Liver (tissue), 9 donors: ENCODE measurements around the gene UQCR11. TPM values are rescaled to one million over a fixed set of nuclear protein-coding genes. Genes with fewer than 3 reads are reported as not detected.

ENCODE experiments used
- DNase-seq: peaks from one replicate; pipeline ENCODE4 v3.0.0-alpha.2; 2017; ENCODE audit warnings: low spot score
- H3K27ac ChIP-seq, 2 donors: one replicate each; pipeline ENCODE4 v1.7.0; 2013; ENCODE audit warnings: inconsistent platforms in 2 of 2, low read length in 2 of 2, control low read depth in 1 of 2, low read depth in 1 of 2, mild to moderate bottlenecking in 1 of 2
- H3K27me3 ChIP-seq, 4 donors: one replicate each; pipeline versions ENCODE4 v1.6.1 to v1.7.0; 2013; ENCODE audit warnings: low read length in 3 of 4, inconsistent platforms in 1 of 4, mild to moderate bottlenecking in 1 of 4, moderate library complexity in 1 of 4; ENCODE audit not compliant: control insufficient read depth in 4 of 4, insufficient read depth in 4 of 4
- H3K36me3 ChIP-seq, 4 donors: one replicate each; pipeline versions ENCODE4 v1.6.1 to v1.7.0; 2013; ENCODE audit warnings: low read length in 3 of 4, mild to moderate bottlenecking in 3 of 4, low read depth in 1 of 4, moderate library complexity in 1 of 4; ENCODE audit not compliant: control insufficient read depth in 4 of 4, insufficient read depth in 3 of 4
- H3K4me1 ChIP-seq, 4 donors: one replicate each; pipeline versions ENCODE4 v1.6.1 to v1.7.0; 2013; ENCODE audit warnings: low read length in 3 of 4, mild to moderate bottlenecking in 3 of 4, moderate library complexity in 1 of 4; ENCODE audit not compliant: control insufficient read depth in 4 of 4, insufficient read depth in 4 of 4
- H3K4me3 ChIP-seq, 3 donors: one replicate each; pipeline versions ENCODE4 v1.6.1 to v1.7.0; 2013; ENCODE audit warnings: low read length in 3 of 3, control low read depth in 1 of 3, low read depth in 1 of 3, mild to moderate bottlenecking in 1 of 3
- H3K9ac ChIP-seq, 2 donors: one replicate each; pipeline ENCODE4 v1.7.0; 2013; ENCODE audit warnings: low read length in 2 of 2, mild to moderate bottlenecking in 2 of 2, moderate library complexity in 2 of 2, control low read depth in 1 of 2, low read depth in 1 of 2
- H3K9me3 ChIP-seq, 4 donors: one replicate each; pipeline versions ENCODE4 v1.6.1 to v1.7.0; 2013; ENCODE audit warnings: low read length in 3 of 4; ENCODE audit not compliant: control insufficient read depth in 4 of 4
- EGR1 ChIP-seq, 2 donors: IDR thresholded peaks; 2 replicates each; pipeline ENCODE4 v1.6.1; 2016 to 2018; ENCODE audit warnings: antibody characterized with exemption in 2 of 2, low read depth in 2 of 2
- FOXA1 ChIP-seq: IDR thresholded peaks from 2 replicates; pipeline ENCODE4 v1.6.1; 2016; ENCODE audit warnings: antibody characterized with exemption
- FOXA2 ChIP-seq: IDR thresholded peaks from 2 replicates; pipeline ENCODE4 v1.6.1; 2016; ENCODE audit warnings: antibody characterized with exemption
- GABPA ChIP-seq, 2 donors: IDR thresholded peaks in 1 of 2; conservative IDR thresholded peaks in 1 of 2; 2 replicates each; pipeline ENCODE4 v1.6.1; 2016; ENCODE audit warnings: antibody characterized with exemption in 2 of 2, mild to moderate bottlenecking in 1 of 2, moderate library complexity in 1 of 2
- HNF4G ChIP-seq: IDR thresholded peaks from 2 replicates; pipeline ENCODE4 v1.6.1; 2016; ENCODE audit warnings: antibody characterized with exemption
- JUND ChIP-seq, 2 donors: IDR thresholded peaks; 2 replicates each; pipeline ENCODE4 v1.6.1; 2016; ENCODE audit warnings: antibody characterized with exemption in 2 of 2
- NR2F2 ChIP-seq: IDR thresholded peaks from 2 replicates; pipeline ENCODE4 v1.6.1; 2016; ENCODE audit warnings: antibody characterized with exemption
- RXRA ChIP-seq, 2 donors: IDR thresholded peaks; 2 replicates each; pipeline ENCODE4 v1.6.1; 2017 to 2018; ENCODE audit warnings: antibody characterized with exemption in 2 of 2, mild to moderate bottlenecking in 1 of 2
- SP1 ChIP-seq: IDR thresholded peaks from 2 replicates; pipeline ENCODE4 v1.6.1; 2018; ENCODE audit warnings: antibody characterized with exemption, mild to moderate bottlenecking
- YY1 ChIP-seq: IDR thresholded peaks from 2 replicates; pipeline ENCODE4 v1.6.1; 2016; ENCODE audit warnings: antibody characterized with exemption, mild to moderate bottlenecking
- WGBS: extraction: QIAGEN DNeasy Blood & Tissue Kit; methylation state at CpG from one replicate; pipeline ENCODE4 v1.1.7; 2013; 5-methylcytosine and 5-hydroxymethylcytosine counted together
- polyA plus RNA-seq, 2 donors: library from polyadenylated mRNA; stranded (reverse) in 1 of 2; unstranded in 1 of 2; fragments of 200-250 nt in 1 of 2; fragments of >200 nt in 1 of 2; fragmentation: Nextera tagmentation in 1 of 2; extraction: Ambion mirVana in 1 of 2; gene quantifications; one replicate each; pipeline versions ENCODE4 v1.2.1 to v1.2.3, GENCODE V29; 2013 to 2015
- total RNA-seq, 2 donors: library from RNA; depleted of rRNA; stranded (reverse); fragments of >200 nt; gene quantifications; one replicate each; pipeline ENCODE4 v1.2.3, GENCODE V29; 2014
- TF ChIP-seq, protein P1 (sequence below): IDR thresholded peaks from 2 replicates; pipeline ENCODE4 v1.6.1; 2016; ENCODE audit warnings: antibody characterized with exemption
- TF ChIP-seq, protein P2 (sequence below): fragments of 150-350 bp; IDR thresholded peaks from 2 replicates; pipeline ENCODE4 v1.5.1; 2017; ENCODE audit warnings: improper control_type of control experiment, low read depth, low read length; ENCODE audit not compliant: missing input control
- TF ChIP-seq, protein P3 (sequence below): IDR thresholded peaks from 2 replicates; pipeline ENCODE4 v1.6.1; 2016; ENCODE audit warnings: antibody characterized with exemption
- TF ChIP-seq, protein P4 (sequence below): IDR thresholded peaks from 2 replicates; pipeline ENCODE4 v1.6.1; 2016; ENCODE audit warnings: antibody characterized with exemption, mild to moderate bottlenecking
- donor health status: healthy.
- donor health status: healthy.
- donor health status: healthy.
- donor health status: healthy.
- donor health status: healthy.

Gene UQCR11
- total and polyA plus RNA-seq, 4 donors: 23.8 to 862 (median 82.3) TPM

DNA sequence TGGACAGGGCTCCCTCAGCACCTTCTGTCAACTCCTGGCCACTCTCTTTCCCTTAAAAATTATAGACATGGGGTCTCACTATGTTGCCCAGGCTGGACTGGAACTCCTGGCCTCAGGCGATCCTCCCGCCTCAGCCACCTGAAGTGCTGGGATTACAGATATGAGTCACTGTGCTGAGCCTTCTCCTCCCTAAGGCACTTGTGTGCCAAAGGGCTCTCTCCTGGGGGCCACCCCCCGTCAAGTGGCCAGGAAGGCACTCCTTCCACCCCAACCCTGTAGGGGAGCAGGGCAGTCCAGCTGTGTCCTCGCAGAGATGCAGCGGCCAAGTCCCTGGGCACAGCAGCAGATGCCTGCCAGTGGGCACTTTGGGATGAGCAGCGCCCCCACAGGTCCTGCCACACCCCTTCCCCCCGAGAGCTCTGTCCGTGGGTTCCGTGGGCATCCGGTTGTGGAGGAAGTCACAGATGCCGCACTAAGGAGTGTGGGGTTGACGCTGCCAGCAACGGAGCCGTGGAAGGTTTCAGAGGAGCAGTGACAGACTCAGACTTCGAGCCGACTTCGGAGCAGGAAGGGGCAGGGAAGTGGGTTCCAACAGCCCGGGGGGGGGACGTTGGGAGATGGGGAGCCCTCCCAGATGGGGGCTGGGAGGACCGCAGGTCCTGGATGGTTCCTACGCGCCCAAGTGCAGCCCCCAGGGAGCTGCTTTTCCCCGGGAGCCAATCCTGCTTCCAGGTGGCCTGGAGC, 3.3 kb upstream of the UQCR11 start (continued):
- TF ChIP-seq, protein P1, sequence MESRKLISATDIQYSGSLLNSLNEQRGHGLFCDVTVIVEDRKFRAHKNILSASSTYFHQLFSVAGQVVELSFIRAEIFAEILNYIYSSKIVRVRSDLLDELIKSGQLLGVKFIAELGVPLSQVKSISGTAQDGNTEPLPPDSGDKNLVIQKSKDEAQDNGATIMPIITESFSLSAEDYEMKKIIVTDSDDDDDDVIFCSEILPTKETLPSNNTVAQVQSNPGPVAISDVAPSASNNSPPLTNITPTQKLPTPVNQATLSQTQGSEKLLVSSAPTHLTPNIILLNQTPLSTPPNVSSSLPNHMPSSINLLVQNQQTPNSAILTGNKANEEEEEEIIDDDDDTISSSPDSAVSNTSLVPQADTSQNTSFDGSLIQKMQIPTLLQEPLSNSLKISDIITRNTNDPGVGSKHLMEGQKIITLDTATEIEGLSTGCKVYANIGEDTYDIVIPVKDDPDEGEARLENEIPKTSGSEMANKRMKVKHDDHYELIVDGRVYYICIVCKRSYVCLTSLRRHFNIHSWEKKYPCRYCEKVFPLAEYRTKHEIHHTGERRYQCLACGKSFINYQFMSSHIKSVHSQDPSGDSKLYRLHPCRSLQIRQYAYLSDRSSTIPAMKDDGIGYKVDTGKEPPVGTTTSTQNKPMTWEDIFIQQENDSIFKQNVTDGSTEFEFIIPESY: no peak
- no peak for TF ChIP-seq FOXA2
- TF ChIP-seq, protein P2, sequence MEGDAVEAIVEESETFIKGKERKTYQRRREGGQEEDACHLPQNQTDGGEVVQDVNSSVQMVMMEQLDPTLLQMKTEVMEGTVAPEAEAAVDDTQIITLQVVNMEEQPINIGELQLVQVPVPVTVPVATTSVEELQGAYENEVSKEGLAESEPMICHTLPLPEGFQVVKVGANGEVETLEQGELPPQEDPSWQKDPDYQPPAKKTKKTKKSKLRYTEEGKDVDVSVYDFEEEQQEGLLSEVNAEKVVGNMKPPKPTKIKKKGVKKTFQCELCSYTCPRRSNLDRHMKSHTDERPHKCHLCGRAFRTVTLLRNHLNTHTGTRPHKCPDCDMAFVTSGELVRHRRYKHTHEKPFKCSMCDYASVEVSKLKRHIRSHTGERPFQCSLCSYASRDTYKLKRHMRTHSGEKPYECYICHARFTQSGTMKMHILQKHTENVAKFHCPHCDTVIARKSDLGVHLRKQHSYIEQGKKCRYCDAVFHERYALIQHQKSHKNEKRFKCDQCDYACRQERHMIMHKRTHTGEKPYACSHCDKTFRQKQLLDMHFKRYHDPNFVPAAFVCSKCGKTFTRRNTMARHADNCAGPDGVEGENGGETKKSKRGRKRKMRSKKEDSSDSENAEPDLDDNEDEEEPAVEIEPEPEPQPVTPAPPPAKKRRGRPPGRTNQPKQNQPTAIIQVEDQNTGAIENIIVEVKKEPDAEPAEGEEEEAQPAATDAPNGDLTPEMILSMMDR: no peak

DNA sequence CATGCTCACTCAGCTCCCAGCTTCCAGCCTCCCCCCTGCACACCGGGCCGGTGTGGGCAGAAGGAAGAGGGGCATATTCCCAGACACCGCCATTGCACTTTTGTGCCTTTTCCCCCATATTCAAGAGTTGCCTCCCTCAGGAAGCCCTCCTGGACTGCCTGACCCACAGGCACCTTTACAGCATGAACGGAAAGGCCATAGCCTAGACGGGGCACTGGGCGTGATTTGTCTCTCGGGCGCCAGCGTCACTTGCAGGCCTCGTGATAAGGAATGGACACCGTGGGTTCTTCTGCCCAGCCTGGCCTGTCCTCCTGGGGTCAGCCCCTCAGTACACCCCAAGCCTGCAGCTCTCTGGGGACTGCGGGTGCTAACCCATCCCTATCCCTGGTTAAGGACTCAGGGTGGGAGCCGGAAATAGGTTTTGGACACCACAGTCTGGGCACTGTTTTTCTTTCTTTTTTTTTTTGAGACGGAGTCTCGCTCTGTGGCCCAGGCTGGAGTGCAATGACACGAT, 933 bp upstream of the UQCR11 start:
- Histone ChIP-seq H3K27ac (peak overlapping the region; percentile 81 to 92), H3K27me3 (no peaks in the 10 kb centered on the region), H3K4me3 (peak overlapping the region; percentile 66 to 88 (median 75)), H3K36me3 (peaks cover 0 to 5% (median 2%) of the 10 kb centered on the region in 4 donors), H3K9me3 (no peaks in the 10 kb centered on the region), H3K9ac (peak overlapping the region; percentile 40 to 45), H3K4me1 (peaks cover 5 to 27% (median 20%) of the 10 kb centered on the region in 4 donors)
- TF ChIP-seq HNF4G: no peak
- TF ChIP-seq YY1: peak; percentile 26
- TF ChIP-seq RXRA (IDR thresholded peaks at IDR 0.05): no peak
- TF ChIP-seq, protein P3, sequence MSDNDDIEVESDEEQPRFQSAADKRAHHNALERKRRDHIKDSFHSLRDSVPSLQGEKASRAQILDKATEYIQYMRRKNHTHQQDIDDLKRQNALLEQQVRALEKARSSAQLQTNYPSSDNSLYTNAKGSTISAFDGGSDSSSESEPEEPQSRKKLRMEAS: no peak
- WGBS: 16% methylated on average over 16 of the region's 16 CpGs
- DNase-seq: no peak

DNA sequence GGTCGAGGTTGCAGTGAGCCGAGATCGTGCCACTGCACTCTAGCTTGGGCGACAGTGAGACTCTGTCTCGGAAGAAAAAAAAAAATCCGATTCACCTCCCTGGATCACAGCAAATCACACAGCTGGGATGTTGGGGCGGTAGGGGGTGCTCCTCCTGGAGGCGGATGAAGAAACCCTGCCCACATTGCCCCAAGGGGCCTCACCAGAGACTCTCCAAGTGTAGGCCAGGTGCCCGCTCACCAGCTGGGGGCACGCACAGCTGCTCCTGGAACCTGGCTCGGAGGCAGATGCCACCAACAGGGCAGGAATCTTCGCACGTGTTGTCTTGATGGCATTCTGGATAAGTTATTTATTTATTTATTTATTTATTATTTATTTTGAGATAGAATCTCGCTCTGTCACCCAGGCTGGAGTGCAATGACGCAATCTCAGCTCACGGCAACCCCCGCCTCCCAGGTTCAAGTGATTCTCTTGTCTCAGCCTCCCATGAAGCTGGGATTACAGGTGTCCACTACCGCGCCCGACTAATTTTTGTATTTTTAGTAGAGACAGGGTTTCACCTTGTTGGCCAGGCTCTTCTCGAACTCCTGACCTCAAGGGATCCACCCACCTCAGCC, 3.1 kb downstream of the UQCR11 start:
- TF ChIP-seq YY1 (no peak), GABPA (IDR thresholded peaks at IDR 0.05 in 1 of 2, conservative IDR thresholded peaks at IDR 0.05 in 1 of 2) (no peak), EGR1 (IDR thresholded peaks at IDR 0.05; ENCODE audit: low read depth in 2 of 2) (no peak), SP1 (no peak), JUND (IDR thresholded peaks at IDR 0.05) (no peak), FOXA1 (no peak), RXRA (IDR thresholded peaks at IDR 0.05) (no peak), NR2F2 (no peak), FOXA2 (no peak)
- TF ChIP-seq, protein P4, sequence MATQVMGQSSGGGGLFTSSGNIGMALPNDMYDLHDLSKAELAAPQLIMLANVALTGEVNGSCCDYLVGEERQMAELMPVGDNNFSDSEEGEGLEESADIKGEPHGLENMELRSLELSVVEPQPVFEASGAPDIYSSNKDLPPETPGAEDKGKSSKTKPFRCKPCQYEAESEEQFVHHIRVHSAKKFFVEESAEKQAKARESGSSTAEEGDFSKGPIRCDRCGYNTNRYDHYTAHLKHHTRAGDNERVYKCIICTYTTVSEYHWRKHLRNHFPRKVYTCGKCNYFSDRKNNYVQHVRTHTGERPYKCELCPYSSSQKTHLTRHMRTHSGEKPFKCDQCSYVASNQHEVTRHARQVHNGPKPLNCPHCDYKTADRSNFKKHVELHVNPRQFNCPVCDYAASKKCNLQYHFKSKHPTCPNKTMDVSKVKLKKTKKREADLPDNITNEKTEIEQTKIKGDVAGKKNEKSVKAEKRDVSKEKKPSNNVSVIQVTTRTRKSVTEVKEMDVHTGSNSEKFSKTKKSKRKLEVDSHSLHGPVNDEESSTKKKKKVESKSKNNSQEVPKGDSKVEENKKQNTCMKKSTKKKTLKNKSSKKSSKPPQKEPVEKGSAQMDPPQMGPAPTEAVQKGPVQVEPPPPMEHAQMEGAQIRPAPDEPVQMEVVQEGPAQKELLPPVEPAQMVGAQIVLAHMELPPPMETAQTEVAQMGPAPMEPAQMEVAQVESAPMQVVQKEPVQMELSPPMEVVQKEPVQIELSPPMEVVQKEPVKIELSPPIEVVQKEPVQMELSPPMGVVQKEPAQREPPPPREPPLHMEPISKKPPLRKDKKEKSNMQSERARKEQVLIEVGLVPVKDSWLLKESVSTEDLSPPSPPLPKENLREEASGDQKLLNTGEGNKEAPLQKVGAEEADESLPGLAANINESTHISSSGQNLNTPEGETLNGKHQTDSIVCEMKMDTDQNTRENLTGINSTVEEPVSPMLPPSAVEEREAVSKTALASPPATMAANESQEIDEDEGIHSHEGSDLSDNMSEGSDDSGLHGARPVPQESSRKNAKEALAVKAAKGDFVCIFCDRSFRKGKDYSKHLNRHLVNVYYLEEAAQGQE: no peak
- TF ChIP-seq, protein P1: no peak
- TF ChIP-seq, protein P2: no peak

More for the DNA sequence above, 3.1 kb downstream of the UQCR11 start:
- 94% methylated on average over 21 of the region's 21 CpGs for WGBS
- Histone ChIP-seq H3K36me3 (peaks cover 7 to 19% (median 11%) of the 10 kb centered on the region in 4 donors), H3K4me3 (no peak overlapping the region), H3K9me3 (no peaks in the 10 kb centered on the region), H3K27me3 (no peaks in the 10 kb centered on the region), H3K9ac (no peak overlapping the region), H3K27ac (no peak overlapping the region), H3K4me1 (peaks cover 5 to 26% (median 19%) of the 10 kb centered on the region in 4 donors)
- no peak for DNase-seq
